GM23338 (cell line): ENCODE data around the gene GLT6D1. TPM values are rescaled to one million over a fixed set of nuclear protein-coding genes. Genes with fewer than 3 reads are reported as not detected.

Experiments used
- ATAC-seq: fragments of 200-7000 bp; cut with Tn5 transposase; 3 replicates; pipeline ENCODE4 v1.9.1; 2020
- DNase-seq: peaks from one replicate; pipeline ENCODE4 v3.0.0-alpha.2; 2015; ENCODE audit warnings: low spot score
- H2AFZ ChIP-seq: fragments of 200-600 bp; sonication (generic); 2 replicates; pipeline ENCODE4 v1.8.0; 2016; ENCODE audit warnings: antibody characterized with exemption, mild to moderate bottlenecking, moderate library complexity
- H3F3A ChIP-seq: fragments of 200-600 bp; sonication (generic); replicated peaks from 2 replicates; pipeline ENCODE4 v1.8.0; 2017; ENCODE audit warnings: antibody characterized with exemption, mixed run types, low read depth
- H3K27ac ChIP-seq: fragments of 200-600 bp; sonication (generic); 2 replicates; pipeline ENCODE4 v1.6.1; 2016; ENCODE audit warnings: low read depth
- H3K27me3 ChIP-seq: fragments of 200-600 bp; sonication (generic); 2 replicates; pipeline ENCODE4 v1.8.0; 2016; ENCODE audit warnings: mild to moderate bottlenecking, mixed run types, moderate library complexity; ENCODE audit not compliant: insufficient read depth
- H3K36me3 ChIP-seq: fragments of 200-600 bp; sonication (generic); 2 replicates; pipeline ENCODE4 v1.8.0; 2016; ENCODE audit warnings: mild to moderate bottlenecking; ENCODE audit not compliant: insufficient read depth
- H3K4me1 ChIP-seq: fragments of 200-600 bp; sonication (generic); 2 replicates; pipeline ENCODE4 v1.8.0; 2016; ENCODE audit warnings: mild to moderate bottlenecking, moderate library complexity; ENCODE audit not compliant: insufficient read depth
- H3K4me2 ChIP-seq: fragments of 200-600 bp; sonication (generic); 2 replicates; pipeline ENCODE4 v1.7.1; 2017; ENCODE audit warnings: mixed run types
- H3K4me3 ChIP-seq: fragments of 200-600 bp; sonication (generic); 2 replicates; pipeline ENCODE4 v1.6.1; 2016; ENCODE audit warnings: mixed run types
- H3K79me2 ChIP-seq: fragments of 200-600 bp; sonication (generic); replicated peaks from 2 replicates; pipeline ENCODE4 v1.8.0; 2017; ENCODE audit warnings: mild to moderate bottlenecking; ENCODE audit not compliant: insufficient read depth
- H3K9me2 ChIP-seq: fragments of 200-600 bp; sonication (generic); 2 replicates; pipeline ENCODE4 v1.8.0; 2017; ENCODE audit not compliant: insufficient read depth
- H4K20me1 ChIP-seq: fragments of 200-600 bp; sonication (generic); replicated peaks from 2 replicates; pipeline ENCODE4 v1.8.0; 2017; ENCODE audit warnings: mild to moderate bottlenecking; ENCODE audit not compliant: insufficient read depth
- H3K27ac Mint-ChIP-seq: 2 replicates; pipeline ENCODE4 v1.8.0; 2020; ENCODE audit warnings: inconsistent platforms, mild to moderate bottlenecking, moderate library complexity, mixed read lengths
- H3K27me3 Mint-ChIP-seq: 3 replicates; pipeline ENCODE4 v1.8.0; 2022; ENCODE audit warnings: low read depth, mild to moderate bottlenecking, moderate library complexity, mixed read lengths, inconsistent platforms; ENCODE audit not compliant: insufficient read depth, poor library complexity
- H3K36me3 Mint-ChIP-seq: 3 replicates; pipeline ENCODE4 v1.8.0; 2021; ENCODE audit warnings: low read depth, mild to moderate bottlenecking, inconsistent platforms, moderate library complexity, mixed read lengths
- H3K4me1 Mint-ChIP-seq: 3 replicates; pipeline ENCODE4 v1.8.0; 2020; ENCODE audit warnings: mild to moderate bottlenecking, inconsistent platforms, mixed read lengths
- H3K4me3 Mint-ChIP-seq: 3 replicates; pipeline ENCODE4 v1.8.0; 2021; ENCODE audit warnings: moderate library complexity, mild to moderate bottlenecking, inconsistent platforms, mixed read lengths
- H3K9me3 Mint-ChIP-seq: 3 replicates; pipeline ENCODE4 v1.8.0; 2020; ENCODE audit warnings: moderate library complexity, mild to moderate bottlenecking, inconsistent platforms, mixed read lengths
- CREB1 ChIP-seq: fragments of 250-450 bp; sonication (Bioruptor Pico); IDR thresholded peaks from 2 replicates; pipeline ENCODE4 v1.5.0; 2020; ENCODE audit warnings: low read depth, mild to moderate bottlenecking, moderate library complexity
- CTCF ChIP-seq, 2 experiments: fragments of 200-600 bp in 1 of 2; sonication (generic) in 1 of 2; conservative IDR thresholded peaks; 2 replicates each; pipeline versions ENCODE4 v1.5.1 to v1.6.1; 2016 to 2017; ENCODE audit warnings: antibody characterized with exemption in 2 of 2, low read depth in 2 of 2, mild to moderate bottlenecking in 2 of 2, moderate library complexity in 1 of 2
- EZH2 ChIP-seq: fragments of 200-600 bp; sonication (generic); IDR thresholded peaks from one replicate; pipeline ENCODE4 v1.8.0; 2017; ENCODE audit warnings: antibody characterized with exemption, mild to moderate bottlenecking, low read depth; ENCODE audit not compliant: unreplicated experiment
- EZH2phosphoT487 ChIP-seq: fragments of 200-600 bp; sonication (generic); IDR thresholded peaks from one replicate; pipeline ENCODE4 v1.8.1; 2018; ENCODE audit warnings: antibody characterized with exemption; ENCODE audit not compliant: unreplicated experiment
- ZNF114 ChIP-seq: fragments of 250-450 bp; sonication (Bioruptor Pico); IDR thresholded peaks from 2 replicates; pipeline ENCODE4 v1.5.0; 2020; ENCODE audit warnings: mild to moderate bottlenecking, moderate library complexity
- ZNF331 ChIP-seq: fragments of 250-450 bp; sonication (Bioruptor Pico); IDR thresholded peaks from 2 replicates; pipeline ENCODE4 v1.5.0; 2020; ENCODE audit warnings: low read depth, mild to moderate bottlenecking, moderate library complexity
- polyA plus RNA-seq: library from polyadenylated mRNA; unstranded; fragments of >200 nt; fragmentation: Nextera tagmentation; extraction: Ambion mirVana; gene quantifications from 2 replicates; pipeline ENCODE4 v1.2.1, GENCODE V29; 2016
- total RNA-seq: library from RNA; depleted of rRNA; stranded (reverse); fragments of >200 nt; shearing (Covaris generic); gene quantifications from 2 replicates; pipeline ENCODE4 v1.2.3, GENCODE V29; 2014

The GLT6D1 gene
- total and polyA plus RNA-seq, 2 experiments from 2014 or later, result not detected

- Mint-ChIP-seq H3K27ac (no peak overlapping the region), H3K27me3 (peaks cover 3% of the 10 kb centered on the region), H3K4me1 (no peaks in the 10 kb centered on the region), H3K9me3 (peaks cover 11% of the 10 kb centered on the region), H3K36me3 (peaks cover 3% of the 10 kb centered on the region; the same call in 1 of the 3 replicates), H3K4me3 (no peak overlapping the region)
- no peak for DNase-seq
- 0 out of 2 replicates have a peak, but pooled peaks cover 1% of the 10 kb centered on the region for H3K9me2 ChIP-seq
- no peaks in the 10 kb centered on the region for H3F3A ChIP-seq
- no peak overlapping the region for H3K4me3 ChIP-seq
- H3K4me2 ChIP-seq, result no peak overlapping the region
- H3K27me3 ChIP-seq, result no peaks in the 10 kb centered on the region
- TF ChIP-seq ZNF114 (no peak), CTCF (conservative IDR thresholded peaks at IDR 0.05; ENCODE audit: low read depth in 2 of 2) (no peak), ZNF331 (no peak), CREB1 (no peak)
- no peak overlapping the region for H3K27ac ChIP-seq
- H3K36me3 ChIP-seq, result no peaks in the 10 kb centered on the region
- no peaks in the 10 kb centered on the region for H3K79me2 ChIP-seq
- ATAC-seq, result no peak
- no peaks in the 10 kb centered on the region for H4K20me1 ChIP-seq
- no peak overlapping the region for H2AFZ ChIP-seq
- no peaks in the 10 kb centered on the region for H3K4me1 ChIP-seq
Measured at GRCh38 chr9:135584371-135584770, 55.0 kb downstream of the GLT6D1 start.

- Histone ChIP-seq H3K4me1 (no peaks in the 10 kb centered on the region), H4K20me1 (no peaks in the 10 kb centered on the region), H3K79me2 (no peaks in the 10 kb centered on the region), H3F3A (no peaks in the 10 kb centered on the region), H3K9me2 (0 out of 2 replicates have a peak, but pooled peaks cover 6% of the 10 kb centered on the region), H3K27me3 (no peaks in the 10 kb centered on the region), H3K36me3 (no peaks in the 10 kb centered on the region), H3K4me2 (no peak overlapping the region), H3K4me3 (no peak overlapping the region), H3K27ac (no peak overlapping the region), H2AFZ (no peak overlapping the region)
- H3K27ac Mint-ChIP-seq, result no peak overlapping the region
- no peaks in the 10 kb centered on the region for H3K4me1 Mint-ChIP-seq
- H3K27me3 Mint-ChIP-seq, result peaks cover 3% of the 10 kb centered on the region
- DNase-seq, result no peak
- peaks cover 11% of the 10 kb centered on the region for H3K9me3 Mint-ChIP-seq
- ATAC-seq, result no peak
- no peak overlapping the region; the same call in 2 of the 3 replicates for H3K4me3 Mint-ChIP-seq
- peaks cover 3% of the 10 kb centered on the region; the same call in 1 of the 3 replicates for H3K36me3 Mint-ChIP-seq
- TF ChIP-seq EZH2phosphoT487, result no peak
- no peak for TF ChIP-seq EZH2
- TF ChIP-seq CREB1, result no peak
Measured at GRCh38 chr9:135583688-135584011, 55.7 kb downstream of the GLT6D1 start.

- H3K9me3 Mint-ChIP-seq, result peaks cover 11% of the 10 kb centered on the region
- DNase-seq (no peak), ATAC-seq (no peak)
- TF ChIP-seq CTCF (conservative IDR thresholded peaks at IDR 0.05; ENCODE audit: low read depth in 2 of 2), result no peak
Measured at GRCh38 chr9:135582966-135583687, 56.2 kb downstream of the GLT6D1 start.

More at GRCh38 chr9:135582966-135583687, 56.2 kb downstream of the GLT6D1 start:
- Mint-ChIP-seq H3K36me3 (peaks cover 3% of the 10 kb centered on the region; the same call in 1 of the 3 replicates), H3K27me3 (peaks cover 3% of the 10 kb centered on the region), H3K4me3 (no peak overlapping the region; the same call in 2 of the 3 replicates), H3K4me1 (no peaks in the 10 kb centered on the region), H3K27ac (no peak overlapping the region)
- Histone ChIP-seq H4K20me1 (no peaks in the 10 kb centered on the region), H3K79me2 (no peaks in the 10 kb centered on the region), H3K9me2 (0 out of 2 replicates have a peak, but pooled peaks cover 6% of the 10 kb centered on the region), H3K27ac (no peak overlapping the region), H3K4me1 (no peaks in the 10 kb centered on the region), H3K4me2 (no peak overlapping the region), H3K36me3 (no peaks in the 10 kb centered on the region), H3F3A (no peaks in the 10 kb centered on the region), H3K27me3 (no peaks in the 10 kb centered on the region), H3K4me3 (no peak overlapping the region), H2AFZ (no peak overlapping the region)
